GM23338 (cell line): Measurements from ENCODE around the gene UGT1A7. TPM values are rescaled to one million over a fixed set of nuclear protein-coding genes. Genes with fewer than 3 reads are reported as not detected.

Experiments used
- ATAC-seq: fragments of 200-7000 bp; cut with Tn5 transposase; 3 replicates; pipeline ENCODE4 v1.9.1; 2020
- DNase-seq: peaks from one replicate; pipeline ENCODE4 v3.0.0-alpha.2; 2015; ENCODE audit warnings: low spot score
- H2AFZ ChIP-seq: fragments of 200-600 bp; sonication (generic); 2 replicates; pipeline ENCODE4 v1.8.0; 2016; ENCODE audit warnings: antibody characterized with exemption, mild to moderate bottlenecking, moderate library complexity
- H3F3A ChIP-seq: fragments of 200-600 bp; sonication (generic); replicated peaks from 2 replicates; pipeline ENCODE4 v1.8.0; 2017; ENCODE audit warnings: antibody characterized with exemption, mixed run types, low read depth
- H3K27ac ChIP-seq: fragments of 200-600 bp; sonication (generic); 2 replicates; pipeline ENCODE4 v1.6.1; 2016; ENCODE audit warnings: low read depth
- H3K27me3 ChIP-seq: fragments of 200-600 bp; sonication (generic); 2 replicates; pipeline ENCODE4 v1.8.0; 2016; ENCODE audit warnings: mild to moderate bottlenecking, mixed run types, moderate library complexity; ENCODE audit not compliant: insufficient read depth
- H3K36me3 ChIP-seq: fragments of 200-600 bp; sonication (generic); 2 replicates; pipeline ENCODE4 v1.8.0; 2016; ENCODE audit warnings: mild to moderate bottlenecking; ENCODE audit not compliant: insufficient read depth
- H3K4me1 ChIP-seq: fragments of 200-600 bp; sonication (generic); 2 replicates; pipeline ENCODE4 v1.8.0; 2016; ENCODE audit warnings: mild to moderate bottlenecking, moderate library complexity; ENCODE audit not compliant: insufficient read depth
- H3K4me2 ChIP-seq: fragments of 200-600 bp; sonication (generic); 2 replicates; pipeline ENCODE4 v1.7.1; 2017; ENCODE audit warnings: mixed run types
- H3K4me3 ChIP-seq: fragments of 200-600 bp; sonication (generic); 2 replicates; pipeline ENCODE4 v1.6.1; 2016; ENCODE audit warnings: mixed run types
- H3K79me2 ChIP-seq: fragments of 200-600 bp; sonication (generic); replicated peaks from 2 replicates; pipeline ENCODE4 v1.8.0; 2017; ENCODE audit warnings: mild to moderate bottlenecking; ENCODE audit not compliant: insufficient read depth
- H3K9me2 ChIP-seq: fragments of 200-600 bp; sonication (generic); 2 replicates; pipeline ENCODE4 v1.8.0; 2017; ENCODE audit not compliant: insufficient read depth
- H4K20me1 ChIP-seq: fragments of 200-600 bp; sonication (generic); replicated peaks from 2 replicates; pipeline ENCODE4 v1.8.0; 2017; ENCODE audit warnings: mild to moderate bottlenecking; ENCODE audit not compliant: insufficient read depth
- H3K27ac Mint-ChIP-seq: 2 replicates; pipeline ENCODE4 v1.8.0; 2020; ENCODE audit warnings: inconsistent platforms, mild to moderate bottlenecking, moderate library complexity, mixed read lengths
- H3K27me3 Mint-ChIP-seq: 3 replicates; pipeline ENCODE4 v1.8.0; 2022; ENCODE audit warnings: low read depth, mild to moderate bottlenecking, moderate library complexity, mixed read lengths, inconsistent platforms; ENCODE audit not compliant: insufficient read depth, poor library complexity
- H3K36me3 Mint-ChIP-seq: 3 replicates; pipeline ENCODE4 v1.8.0; 2021; ENCODE audit warnings: low read depth, mild to moderate bottlenecking, inconsistent platforms, moderate library complexity, mixed read lengths
- H3K4me1 Mint-ChIP-seq: 3 replicates; pipeline ENCODE4 v1.8.0; 2020; ENCODE audit warnings: mild to moderate bottlenecking, inconsistent platforms, mixed read lengths
- H3K4me3 Mint-ChIP-seq: 3 replicates; pipeline ENCODE4 v1.8.0; 2021; ENCODE audit warnings: moderate library complexity, mild to moderate bottlenecking, inconsistent platforms, mixed read lengths
- H3K9me3 Mint-ChIP-seq: 3 replicates; pipeline ENCODE4 v1.8.0; 2020; ENCODE audit warnings: moderate library complexity, mild to moderate bottlenecking, inconsistent platforms, mixed read lengths
- CREB1 ChIP-seq: fragments of 250-450 bp; sonication (Bioruptor Pico); IDR thresholded peaks from 2 replicates; pipeline ENCODE4 v1.5.0; 2020; ENCODE audit warnings: low read depth, mild to moderate bottlenecking, moderate library complexity
- EZH2 ChIP-seq: fragments of 200-600 bp; sonication (generic); IDR thresholded peaks from one replicate; pipeline ENCODE4 v1.8.0; 2017; ENCODE audit warnings: antibody characterized with exemption, mild to moderate bottlenecking, low read depth; ENCODE audit not compliant: unreplicated experiment
- JUNB ChIP-seq: IDR thresholded peaks from one replicate; pipeline ENCODE4 v1.6.1; 2016; ENCODE audit warnings: antibody characterized with exemption; ENCODE audit not compliant: unreplicated experiment
- POLR2AphosphoS5 ChIP-seq: IDR thresholded peaks from 2 replicates; pipeline ENCODE4 v1.6.1; 2016; ENCODE audit warnings: antibody characterized with exemption, low read depth
- STAT1 ChIP-seq: IDR thresholded peaks from one replicate; pipeline ENCODE4 v1.6.1; 2016; ENCODE audit warnings: antibody characterized with exemption; ENCODE audit not compliant: unreplicated experiment
- polyA plus RNA-seq: library from polyadenylated mRNA; unstranded; fragments of >200 nt; fragmentation: Nextera tagmentation; extraction: Ambion mirVana; gene quantifications from 2 replicates; pipeline ENCODE4 v1.2.1, GENCODE V29; 2016
- total RNA-seq: library from RNA; depleted of rRNA; stranded (reverse); fragments of >200 nt; shearing (Covaris generic); gene quantifications from 2 replicates; pipeline ENCODE4 v1.2.3, GENCODE V29; 2014
- TF ChIP-seq, protein P1 (sequence below): fragments of 250-450 bp; sonication (Bioruptor Pico); IDR thresholded peaks from 2 replicates; pipeline ENCODE4 v1.5.0; 2020; ENCODE audit warnings: mild to moderate bottlenecking, moderate library complexity
- TF ChIP-seq, protein P2 (sequence below): IDR thresholded peaks from 2 replicates; pipeline ENCODE4 v1.6.1; 2016; ENCODE audit warnings: antibody characterized with exemption

The UGT1A7 gene
- total and polyA plus RNA-seq, 2 experiments from 2014 or later, result not detected

DNA sequence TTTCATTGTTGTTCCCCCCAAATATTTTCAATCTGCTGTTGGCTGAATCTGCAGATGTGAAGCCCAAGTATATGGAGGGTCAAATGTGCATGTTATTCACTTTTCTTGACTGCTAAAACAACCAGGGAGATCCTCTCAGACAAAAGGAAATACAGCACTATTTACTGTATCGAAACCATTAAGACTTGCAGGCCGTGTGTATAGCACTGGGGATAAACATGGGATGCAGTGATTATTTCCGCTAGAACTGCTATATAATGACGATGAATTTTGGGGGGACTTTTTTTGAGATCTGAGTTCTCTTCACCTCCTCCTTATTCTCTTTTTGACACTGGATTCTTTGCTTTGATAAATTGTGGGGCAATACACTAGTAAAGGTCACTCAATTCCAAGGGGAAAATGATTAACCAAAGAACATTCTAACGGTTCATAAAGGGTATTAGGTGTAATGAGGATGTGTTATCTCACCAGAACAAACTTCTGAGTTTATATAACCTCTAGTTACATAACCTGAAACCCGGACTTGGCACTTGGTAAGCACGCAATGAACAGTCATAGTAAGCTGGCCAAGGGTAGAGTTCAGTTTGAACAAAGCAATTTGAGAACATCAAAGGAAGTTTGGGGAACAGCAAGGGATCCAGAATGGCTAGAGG lies 74.9 kb downstream of the UGT1A7 start:
- Histone ChIP-seq H3K79me2 (no peaks in the 10 kb centered on the region), H3K36me3 (no peaks in the 10 kb centered on the region), H3K27me3 (no peaks in the 10 kb centered on the region), H3K27ac (no peak overlapping the region), H3K4me1 (no peaks in the 10 kb centered on the region), H3F3A (no peaks in the 10 kb centered on the region), H3K4me2 (no peak overlapping the region), H2AFZ (no peak overlapping the region), H3K4me3 (no peak overlapping the region), H4K20me1 (no peaks in the 10 kb centered on the region), H3K9me2 (peaks cover 4% of the 10 kb centered on the region; the same call in 1 of the 2 replicates)
- DNase-seq (no peak), ATAC-seq (no peak)
- no peaks in the 10 kb centered on the region for H3K27me3 Mint-ChIP-seq
- peaks cover 21% of the 10 kb centered on the region; the same call in 2 of the 3 replicates for H3K9me3 Mint-ChIP-seq
- TF ChIP-seq CREB1 (CRISPR knock-in tag) (no peak), JUNB (no peak), POLR2AphosphoS5 (no peak), EZH2 (no peak), STAT1 (no peak)
- TF ChIP-seq, protein P1, sequence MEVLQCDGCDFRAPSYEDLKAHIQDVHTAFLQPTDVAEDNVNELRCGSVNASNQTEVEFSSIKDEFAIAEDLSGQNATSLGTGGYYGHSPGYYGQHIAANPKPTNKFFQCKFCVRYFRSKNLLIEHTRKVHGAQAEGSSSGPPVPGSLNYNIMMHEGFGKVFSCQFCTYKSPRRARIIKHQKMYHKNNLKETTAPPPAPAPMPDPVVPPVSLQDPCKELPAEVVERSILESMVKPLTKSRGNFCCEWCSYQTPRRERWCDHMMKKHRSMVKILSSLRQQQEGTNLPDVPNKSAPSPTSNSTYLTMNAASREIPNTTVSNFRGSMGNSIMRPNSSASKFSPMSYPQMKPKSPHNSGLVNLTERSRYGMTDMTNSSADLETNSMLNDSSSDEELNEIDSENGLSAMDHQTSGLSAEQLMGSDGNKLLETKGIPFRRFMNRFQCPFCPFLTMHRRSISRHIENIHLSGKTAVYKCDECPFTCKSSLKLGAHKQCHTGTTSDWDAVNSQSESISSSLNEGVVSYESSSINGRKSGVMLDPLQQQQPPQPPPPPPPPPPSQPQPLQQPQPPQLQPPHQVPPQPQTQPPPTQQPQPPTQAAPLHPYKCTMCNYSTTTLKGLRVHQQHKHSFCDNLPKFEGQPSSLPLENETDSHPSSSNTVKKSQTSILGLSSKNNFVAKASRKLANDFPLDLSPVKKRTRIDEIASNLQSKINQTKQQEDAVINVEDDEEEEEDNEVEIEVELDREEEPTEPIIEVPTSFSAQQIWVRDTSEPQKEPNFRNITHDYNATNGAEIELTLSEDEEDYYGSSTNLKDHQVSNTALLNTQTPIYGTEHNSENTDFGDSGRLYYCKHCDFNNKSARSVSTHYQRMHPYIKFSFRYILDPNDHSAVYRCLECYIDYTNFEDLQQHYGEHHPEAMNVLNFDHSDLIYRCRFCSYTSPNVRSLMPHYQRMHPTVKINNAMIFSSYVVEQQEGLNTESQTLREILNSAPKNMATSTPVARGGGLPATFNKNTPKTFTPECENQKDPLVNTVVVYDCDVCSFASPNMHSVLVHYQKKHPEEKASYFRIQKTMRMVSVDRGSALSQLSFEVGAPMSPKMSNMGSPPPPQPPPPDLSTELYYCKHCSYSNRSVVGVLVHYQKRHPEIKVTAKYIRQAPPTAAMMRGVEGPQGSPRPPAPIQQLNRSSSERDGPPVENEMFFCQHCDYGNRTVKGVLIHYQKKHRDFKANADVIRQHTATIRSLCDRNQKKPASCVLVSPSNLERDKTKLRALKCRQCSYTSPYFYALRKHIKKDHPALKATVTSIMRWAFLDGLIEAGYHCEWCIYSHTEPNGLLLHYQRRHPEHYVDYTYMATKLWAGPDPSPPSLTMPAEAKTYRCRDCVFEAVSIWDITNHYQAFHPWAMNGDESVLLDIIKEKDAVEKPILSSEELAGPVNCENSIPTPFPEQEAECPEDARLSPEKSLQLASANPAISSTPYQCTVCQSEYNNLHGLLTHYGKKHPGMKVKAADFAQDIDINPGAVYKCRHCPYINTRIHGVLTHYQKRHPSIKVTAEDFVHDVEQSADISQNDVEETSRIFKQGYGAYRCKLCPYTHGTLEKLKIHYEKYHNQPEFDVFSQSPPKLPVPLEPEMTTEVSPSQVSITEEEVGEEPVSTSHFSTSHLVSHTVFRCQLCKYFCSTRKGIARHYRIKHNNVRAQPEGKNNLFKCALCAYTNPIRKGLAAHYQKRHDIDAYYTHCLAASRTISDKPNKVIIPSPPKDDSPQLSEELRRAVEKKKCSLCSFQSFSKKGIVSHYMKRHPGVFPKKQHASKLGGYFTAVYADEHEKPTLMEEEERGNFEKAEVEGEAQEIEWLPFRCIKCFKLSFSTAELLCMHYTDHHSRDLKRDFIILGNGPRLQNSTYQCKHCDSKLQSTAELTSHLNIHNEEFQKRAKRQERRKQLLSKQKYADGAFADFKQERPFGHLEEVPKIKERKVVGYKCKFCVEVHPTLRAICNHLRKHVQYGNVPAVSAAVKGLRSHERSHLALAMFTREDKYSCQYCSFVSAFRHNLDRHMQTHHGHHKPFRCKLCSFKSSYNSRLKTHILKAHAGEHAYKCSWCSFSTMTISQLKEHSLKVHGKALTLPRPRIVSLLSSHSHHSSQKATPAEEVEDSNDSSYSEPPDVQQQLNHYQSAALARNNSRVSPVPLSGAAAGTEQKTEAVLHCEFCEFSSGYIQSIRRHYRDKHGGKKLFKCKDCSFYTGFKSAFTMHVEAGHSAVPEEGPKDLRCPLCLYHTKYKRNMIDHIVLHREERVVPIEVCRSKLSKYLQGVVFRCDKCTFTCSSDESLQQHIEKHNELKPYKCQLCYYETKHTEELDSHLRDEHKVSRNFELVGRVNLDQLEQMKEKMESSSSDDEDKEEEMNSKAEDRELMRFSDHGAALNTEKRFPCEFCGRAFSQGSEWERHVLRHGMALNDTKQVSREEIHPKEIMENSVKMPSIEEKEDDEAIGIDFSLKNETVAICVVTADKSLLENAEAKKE (CRISPR knock-in tag), result no peak
- TF ChIP-seq, protein P2, sequence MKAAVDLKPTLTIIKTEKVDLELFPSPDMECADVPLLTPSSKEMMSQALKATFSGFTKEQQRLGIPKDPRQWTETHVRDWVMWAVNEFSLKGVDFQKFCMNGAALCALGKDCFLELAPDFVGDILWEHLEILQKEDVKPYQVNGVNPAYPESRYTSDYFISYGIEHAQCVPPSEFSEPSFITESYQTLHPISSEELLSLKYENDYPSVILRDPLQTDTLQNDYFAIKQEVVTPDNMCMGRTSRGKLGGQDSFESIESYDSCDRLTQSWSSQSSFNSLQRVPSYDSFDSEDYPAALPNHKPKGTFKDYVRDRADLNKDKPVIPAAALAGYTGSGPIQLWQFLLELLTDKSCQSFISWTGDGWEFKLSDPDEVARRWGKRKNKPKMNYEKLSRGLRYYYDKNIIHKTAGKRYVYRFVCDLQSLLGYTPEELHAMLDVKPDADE, result no peak
- no peaks in the 10 kb centered on the region; the same call in 2 of the 3 replicates for H3K4me1 Mint-ChIP-seq
- H3K27ac Mint-ChIP-seq, result no peak overlapping the region
- H3K4me3 Mint-ChIP-seq, result no peak overlapping the region
- no peaks in the 10 kb centered on the region; the same call in 2 of the 3 replicates for H3K36me3 Mint-ChIP-seq
